Stimulated activated CD8-positive, alpha-beta memory T cell treated with anti-CD3 and anti-CD28 coated beads, Interleukin-7, amount 100 ng/mL, for 1 hour (primary cell): ENCODE data around the gene PRRC2C.
A peak's percentile ranks its signal among the peaks of the same experiment; 100 is the strongest.
"Not testable (repeated sequence)": the region's sequence is repeated elsewhere in the genome, so short reads cannot be mapped to it uniquely, and the experiment has no call there.

ENCODE experiments used
- DNase-seq, 2 donors: peaks; one replicate each; pipeline ENCODE4 v3.0.0-alpha.2; 2020; ENCODE audit warnings: low read depth in 2 of 2

PRRC2C gene

DNA sequence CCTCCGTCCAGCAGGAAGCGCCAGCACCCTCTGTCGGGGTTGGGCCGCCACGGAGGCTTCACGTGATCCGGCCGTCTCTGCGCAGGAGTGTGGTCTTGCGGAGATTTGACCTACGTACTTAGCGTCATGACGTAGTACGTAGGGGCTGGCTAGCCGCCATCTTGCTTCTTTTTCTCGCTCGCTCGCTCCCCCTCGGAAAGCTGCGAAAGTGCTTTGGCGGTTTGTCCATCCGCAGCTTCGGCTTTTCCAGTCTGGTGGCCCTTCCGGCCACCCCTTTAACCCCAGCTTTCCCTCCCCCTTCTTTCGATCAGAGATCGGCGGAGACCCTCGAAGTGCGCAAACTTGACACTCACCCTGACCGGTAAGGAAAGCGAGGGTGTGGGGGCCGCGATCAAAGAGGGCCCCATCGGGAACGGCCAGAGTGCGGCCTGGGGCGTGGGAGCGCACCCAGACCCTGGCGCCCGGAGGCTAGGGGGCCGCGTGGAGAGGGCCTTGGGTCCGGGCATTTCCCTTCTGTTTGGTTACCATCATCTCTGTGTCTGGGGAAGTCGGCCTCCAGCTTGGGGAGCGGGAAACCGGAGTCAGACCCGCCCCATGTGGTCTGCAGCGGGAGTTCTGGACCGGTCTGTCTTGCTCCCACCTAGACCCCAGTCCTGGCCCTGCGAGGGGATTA, at the start of gene PRRC2C:
PRRC2C (plus strand) TSS at position 156 of the 673 bp plus-strand sequence. CDS start 26,559 bp downstream, outside the sequence.
- peak; percentile 80 to 86 for DNase-seq

DNA sequence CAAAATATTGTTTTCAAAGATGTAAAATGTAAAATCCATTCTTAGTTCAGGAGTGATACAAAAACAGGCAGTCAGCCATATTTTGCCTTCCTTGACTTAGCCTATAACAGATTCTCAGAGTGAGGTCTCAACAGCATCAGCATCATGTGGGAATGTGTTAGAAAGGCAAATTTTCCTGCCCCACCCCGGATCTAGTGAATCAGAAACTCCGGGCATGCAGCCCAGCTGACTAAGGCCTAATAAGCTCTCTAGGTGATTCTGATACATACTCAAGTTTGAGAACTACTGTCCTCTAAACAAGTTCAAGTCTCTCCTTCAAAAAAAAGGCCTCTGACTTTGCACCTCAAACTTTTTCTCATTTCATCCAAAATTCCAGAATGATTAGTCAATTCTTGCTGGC, 46.9 kb upstream of the PRRC2C start:
- no peak for DNase-seq

- DNase-seq = not testable (repeated sequence)
These were observed 45.1 kb upstream of the PRRC2C start for GRCh38 chr1:171440201-171440600.

DNA sequence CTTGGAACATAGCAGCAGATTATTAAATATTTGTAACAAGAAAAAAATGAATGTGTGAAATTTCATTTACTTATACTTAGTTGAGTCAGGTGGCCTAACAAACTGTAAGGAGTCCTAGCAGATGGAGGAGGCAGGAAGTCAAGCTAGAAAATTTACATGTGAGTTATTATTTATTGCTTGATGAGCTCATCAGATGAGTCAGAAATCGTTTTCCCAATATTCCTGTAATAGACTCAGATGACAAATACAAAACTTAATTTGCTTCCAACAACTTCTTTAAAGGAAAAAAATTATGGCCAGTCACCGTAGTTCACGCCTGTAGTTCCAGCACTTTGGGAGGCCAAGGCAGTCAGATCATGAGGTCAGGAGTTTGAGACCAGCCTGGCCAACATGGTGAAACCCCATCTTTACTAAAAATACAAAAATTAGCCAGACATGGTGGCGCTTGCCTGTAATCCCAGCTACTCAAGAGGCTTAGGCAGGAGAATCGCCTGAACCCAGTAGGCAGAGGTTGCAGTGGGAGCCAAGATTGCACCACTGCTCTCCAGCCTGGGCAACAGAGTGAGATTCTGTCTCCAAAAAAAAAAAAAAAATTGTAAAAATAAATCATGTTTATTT, 43.9 kb upstream of the PRRC2C start:
- DNase-seq = not testable (repeated sequence)

GRCh38 chr1:171446386-171446785, 38.9 kb upstream of the PRRC2C start:
- no peak for DNase-seq

GRCh38 chr1:171455967-171456366, 29.4 kb upstream of the PRRC2C start:
- DNase-seq = no peak

- DNase-seq = no peak
These were observed 27.9 kb upstream of the PRRC2C start for GRCh38 chr1:171457412-171457811.

DNA sequence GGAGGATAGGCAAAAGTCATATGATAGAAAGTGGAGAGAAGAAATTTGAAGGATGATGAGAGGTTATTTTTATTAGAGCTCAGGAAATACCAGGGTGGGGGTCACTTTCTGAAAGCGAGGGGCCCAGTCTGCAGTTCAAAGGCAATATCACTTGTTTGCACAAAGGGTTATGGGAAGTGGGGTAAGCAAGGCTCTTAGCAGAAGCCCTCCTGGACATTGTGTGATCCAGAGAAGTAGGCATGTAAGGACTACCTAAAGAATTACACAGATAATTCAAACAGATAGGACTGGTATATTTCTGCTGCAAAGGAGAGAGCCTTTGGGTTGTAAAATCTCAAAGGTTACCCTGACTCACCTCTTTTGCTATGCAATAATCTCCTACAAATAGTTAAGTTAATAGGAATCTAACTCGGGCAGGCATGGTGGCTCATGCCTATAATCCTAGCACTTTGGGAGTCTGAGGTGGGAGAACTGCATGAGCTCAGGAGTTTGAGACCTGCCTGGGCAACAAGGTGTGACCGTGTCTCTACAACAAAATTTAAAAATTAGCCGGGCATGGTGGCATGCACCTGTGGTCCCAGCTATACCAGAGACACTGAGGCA, 25.2 kb upstream of the PRRC2C start:
- DNase-seq = no peak

DNA sequence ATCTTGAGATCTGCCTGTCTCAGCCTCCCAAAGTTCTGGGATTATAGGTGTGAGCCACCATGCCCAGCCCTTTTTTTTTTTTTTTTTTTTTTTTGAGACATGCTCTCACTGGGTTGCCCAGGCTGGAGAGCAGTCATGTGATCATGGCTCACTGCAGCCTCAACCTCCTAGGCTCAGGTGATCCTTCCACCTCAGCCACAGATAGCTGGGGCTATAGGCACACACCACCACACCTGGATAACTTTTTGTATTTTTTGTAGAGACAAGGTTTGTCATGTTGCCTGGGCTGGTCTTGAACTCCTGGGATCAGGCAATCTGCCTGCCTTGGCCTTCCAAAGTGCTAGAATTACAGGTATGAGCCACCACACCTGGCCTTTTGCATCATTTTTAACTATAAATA, 17.7 kb upstream of the PRRC2C start:
- no peak for DNase-seq

GRCh38 chr1:171468120-171468750, 17.1 kb upstream of the PRRC2C start:
- DNase-seq = no peak

DNA sequence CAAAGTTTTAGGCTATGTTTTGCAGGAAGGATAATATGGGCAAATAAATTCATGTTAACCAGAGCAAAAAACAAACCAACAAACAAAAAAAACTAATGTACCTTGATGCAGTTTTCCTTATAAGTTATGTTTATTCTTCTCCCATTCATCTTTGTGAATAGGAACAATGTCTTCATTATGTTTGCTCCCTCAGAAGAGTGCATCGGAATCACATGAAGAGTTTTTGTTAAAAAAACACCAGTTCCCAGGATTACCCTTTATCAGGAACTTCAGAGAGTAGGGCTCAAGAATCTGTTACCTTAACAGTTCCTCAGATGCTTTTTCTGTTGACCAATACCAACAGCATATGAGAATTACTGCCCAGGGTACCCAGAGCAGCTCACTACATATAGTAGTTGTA, 14.6 kb upstream of the PRRC2C start:
- DNase-seq = no peak

- no peak for DNase-seq
These were observed 13.1 kb upstream of the PRRC2C start for GRCh38 chr1:171472183-171472647.

DNA sequence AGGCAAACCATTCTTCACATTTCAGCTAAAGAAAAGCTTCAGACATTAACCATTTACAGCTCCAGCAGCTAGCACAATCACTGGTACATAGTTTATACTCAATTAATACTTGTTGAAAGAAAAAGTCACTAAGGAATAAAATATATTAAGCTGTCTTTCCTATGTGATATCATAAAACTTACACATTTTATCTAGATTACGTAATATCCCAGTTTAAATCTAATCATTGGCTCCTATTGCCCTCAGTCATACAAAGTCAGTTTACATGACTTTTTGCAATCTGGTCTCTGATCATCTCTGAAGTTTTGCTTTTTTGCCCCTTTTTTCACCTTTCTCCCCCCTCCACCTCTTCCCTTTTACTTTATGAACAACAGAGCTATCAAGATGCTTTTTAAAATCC, 8.5 kb upstream of the PRRC2C start:
- DNase-seq = no peak

DNA sequence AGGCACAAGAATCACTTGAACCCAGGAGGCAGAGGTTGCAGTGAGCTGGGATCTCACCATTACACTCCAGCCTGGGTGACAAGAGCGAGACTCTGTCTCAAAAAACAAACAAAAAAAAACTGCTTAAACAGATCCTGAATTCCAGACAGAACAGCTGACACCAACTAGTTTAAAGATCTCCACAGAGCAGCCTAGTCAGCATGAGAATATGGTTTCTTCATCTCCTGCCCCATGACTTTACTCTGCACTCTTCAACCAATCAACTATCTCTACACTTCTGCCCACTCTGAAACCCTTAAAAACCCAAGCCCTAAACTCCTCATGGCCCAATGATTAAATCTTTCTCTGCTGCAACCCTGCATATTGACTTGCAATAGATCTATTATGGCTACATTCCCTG, 7.5 kb upstream of the PRRC2C start:
- DNase-seq = no peak

DNA sequence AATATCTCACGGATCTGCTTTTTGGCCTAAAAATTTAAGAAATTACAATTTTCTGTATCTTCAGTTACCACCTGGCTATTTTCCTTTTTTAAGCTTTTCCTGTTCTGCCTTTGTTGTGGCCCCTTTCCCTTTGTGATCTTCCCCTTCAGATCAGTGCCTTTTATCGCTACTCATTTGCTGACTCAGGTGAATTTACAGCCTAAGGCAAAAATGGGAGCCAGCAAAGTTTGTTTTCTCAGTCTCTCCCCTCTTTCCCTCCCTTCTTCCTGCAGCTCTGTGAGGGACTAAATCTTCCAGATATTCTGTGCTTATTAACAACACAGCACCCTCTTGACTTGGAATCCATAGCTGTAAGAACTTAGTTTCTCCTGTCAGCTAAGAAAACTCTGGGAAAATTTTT, 5.3 kb upstream of the PRRC2C start:
- no peak for DNase-seq

DNA sequence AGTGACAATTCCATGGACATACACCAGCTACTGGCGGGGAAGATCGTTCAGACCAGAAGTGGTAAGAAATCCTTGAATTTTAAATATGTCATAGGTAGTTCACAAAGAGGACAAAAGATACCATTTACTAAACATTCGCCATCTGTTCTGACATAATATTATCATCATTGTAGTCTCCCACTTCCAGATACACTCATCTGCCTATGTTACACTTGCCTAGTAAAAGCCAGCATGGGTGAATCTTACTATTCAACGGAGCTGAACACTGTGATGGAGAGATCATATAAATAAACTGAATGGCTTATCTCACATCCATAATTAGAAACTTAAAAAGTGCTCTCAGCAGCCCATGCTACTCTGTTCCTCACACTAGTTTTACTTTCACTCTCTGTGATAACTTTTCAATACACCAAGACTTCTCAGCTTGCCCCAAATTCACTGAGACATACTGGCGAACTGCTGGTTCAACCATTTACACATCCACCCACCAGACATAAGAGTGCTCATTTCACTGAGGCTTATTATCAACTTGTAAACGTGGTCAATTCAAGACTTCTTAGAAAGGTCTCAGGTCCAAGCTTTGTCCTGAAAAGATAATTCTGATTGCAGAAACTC, 463 bp upstream of the PRRC2C start:
- DNase-seq = no peak

DNA sequence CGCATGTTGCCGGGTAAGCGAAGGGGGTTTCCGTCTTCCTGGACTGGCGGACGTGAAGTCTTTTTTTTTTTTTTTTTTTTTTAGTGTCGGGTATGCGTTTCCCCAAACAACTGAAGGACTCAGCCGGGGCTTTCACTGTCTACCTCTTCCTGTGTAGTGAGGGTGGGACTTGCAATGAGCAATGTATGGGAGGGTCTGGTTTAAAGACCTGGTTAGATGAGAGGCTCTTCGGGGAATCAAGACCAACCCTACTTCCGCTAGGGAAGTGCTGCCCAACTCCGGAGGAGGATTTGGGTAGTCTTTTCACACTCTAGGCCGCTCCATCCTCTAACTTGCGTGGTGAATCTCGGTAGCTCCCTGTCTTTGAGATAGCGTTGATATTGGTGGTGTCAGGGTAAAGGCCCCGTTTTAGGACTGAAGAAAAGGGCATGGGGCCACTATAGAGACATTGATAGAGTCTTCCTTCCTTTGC, 754 bp downstream of the PRRC2C start:
- DNase-seq = peak; percentile 45 to 49

GRCh38 chr1:171487038-171487437, 1.7 kb downstream of the PRRC2C start:
- no peak for DNase-seq

DNA sequence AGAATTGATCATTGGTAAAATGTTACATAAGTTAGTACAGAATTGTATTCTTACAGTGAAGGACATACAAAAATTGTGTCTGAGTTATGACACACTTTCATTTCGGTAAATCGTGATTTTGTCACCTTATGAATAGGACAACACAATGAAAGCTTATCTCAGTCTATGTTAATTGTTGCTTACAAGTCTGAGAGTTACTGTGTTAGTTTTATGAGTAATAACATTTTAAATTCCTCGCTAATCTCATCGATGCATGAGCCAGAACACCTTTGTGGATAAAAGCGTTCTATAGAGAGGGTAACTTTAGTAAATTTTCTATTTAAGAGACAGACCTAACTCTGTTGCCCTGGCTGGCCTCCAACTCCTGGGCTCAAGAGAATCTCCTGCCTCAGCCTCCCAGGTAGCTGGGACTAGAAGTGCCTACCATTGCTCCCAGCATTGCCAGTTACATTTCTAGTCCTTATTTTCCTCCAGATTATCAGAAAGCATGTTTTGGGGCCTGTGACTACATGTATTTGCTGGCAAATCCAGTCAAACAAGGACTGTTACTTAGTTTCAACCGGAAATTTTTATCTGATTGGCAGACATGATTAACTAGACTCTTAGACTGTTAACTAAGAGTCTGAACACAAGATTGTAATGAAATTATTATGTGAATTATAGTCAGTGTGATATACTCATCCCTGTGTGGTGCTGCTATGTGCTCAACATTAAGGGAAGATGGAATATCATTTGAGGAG, 3.0 kb downstream of the PRRC2C start:
- no peak for DNase-seq

- DNase-seq = no peak
These were observed 8.7 kb downstream of the PRRC2C start for GRCh38 chr1:171494076-171494475.

- DNase-seq = no peak
These were observed 10.1 kb downstream of the PRRC2C start for GRCh38 chr1:171495444-171495843.
